Measurements from ENCODE around the gene MAPRE3.

Gene MAPRE3

DNA sequence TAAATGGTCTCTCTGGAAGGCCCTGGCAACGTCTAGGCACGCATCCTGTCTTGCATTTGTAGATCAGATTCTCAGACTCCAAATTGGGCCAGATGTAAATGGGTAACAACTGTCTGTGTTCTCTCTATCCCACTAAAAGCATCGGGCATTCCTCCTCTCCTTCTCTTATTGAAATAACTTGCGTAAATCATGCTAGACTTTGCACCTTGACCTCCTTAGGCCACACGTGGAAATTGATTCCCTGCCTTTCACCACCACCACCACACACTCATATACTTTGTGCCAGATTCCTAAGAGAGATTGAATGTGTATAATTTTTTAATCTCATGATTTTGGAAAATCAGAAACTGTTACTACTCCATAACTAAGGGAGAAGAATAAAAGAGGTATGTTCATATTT, 21.3 kb downstream of the MAPRE3 start:
- no peak for DNase-seq (ENCODE audit: low read depth)
- H3K4me3 ChIP-seq (ENCODE audit: control insufficient read depth, low read depth, low read length): no peak overlapping the region
- TF ChIP-seq, protein P1, sequence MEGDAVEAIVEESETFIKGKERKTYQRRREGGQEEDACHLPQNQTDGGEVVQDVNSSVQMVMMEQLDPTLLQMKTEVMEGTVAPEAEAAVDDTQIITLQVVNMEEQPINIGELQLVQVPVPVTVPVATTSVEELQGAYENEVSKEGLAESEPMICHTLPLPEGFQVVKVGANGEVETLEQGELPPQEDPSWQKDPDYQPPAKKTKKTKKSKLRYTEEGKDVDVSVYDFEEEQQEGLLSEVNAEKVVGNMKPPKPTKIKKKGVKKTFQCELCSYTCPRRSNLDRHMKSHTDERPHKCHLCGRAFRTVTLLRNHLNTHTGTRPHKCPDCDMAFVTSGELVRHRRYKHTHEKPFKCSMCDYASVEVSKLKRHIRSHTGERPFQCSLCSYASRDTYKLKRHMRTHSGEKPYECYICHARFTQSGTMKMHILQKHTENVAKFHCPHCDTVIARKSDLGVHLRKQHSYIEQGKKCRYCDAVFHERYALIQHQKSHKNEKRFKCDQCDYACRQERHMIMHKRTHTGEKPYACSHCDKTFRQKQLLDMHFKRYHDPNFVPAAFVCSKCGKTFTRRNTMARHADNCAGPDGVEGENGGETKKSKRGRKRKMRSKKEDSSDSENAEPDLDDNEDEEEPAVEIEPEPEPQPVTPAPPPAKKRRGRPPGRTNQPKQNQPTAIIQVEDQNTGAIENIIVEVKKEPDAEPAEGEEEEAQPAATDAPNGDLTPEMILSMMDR (IDR thresholded peaks at IDR 0.05; ENCODE audit: control insufficient read depth, insufficient read depth, low read depth, low read length, missing control alignments): no peak

DNA sequence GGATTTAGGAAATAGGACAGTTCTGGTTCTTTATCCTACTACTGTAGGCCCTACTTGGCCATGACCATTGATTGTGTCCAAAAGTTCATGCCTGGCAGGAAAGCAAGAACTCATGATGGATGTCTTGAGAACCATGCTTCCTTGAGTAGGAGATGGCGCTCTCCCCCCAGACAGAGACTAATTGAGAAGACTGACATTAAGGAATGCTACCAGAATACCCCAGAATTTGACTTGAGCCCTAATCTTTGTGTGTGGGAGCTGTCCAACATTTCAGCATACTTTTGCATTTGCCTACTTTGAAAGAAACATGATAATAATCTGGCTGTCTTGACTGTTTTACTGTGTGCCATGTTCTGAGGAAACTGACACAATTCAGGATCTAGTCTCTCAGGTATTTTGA, 23.3 kb downstream of the MAPRE3 start:
- TF ChIP-seq, protein P1 (IDR thresholded peaks at IDR 0.05; ENCODE audit: control insufficient read depth, insufficient read depth, low read depth, low read length, missing control alignments): no peak
- no peak for DNase-seq (ENCODE audit: low read depth)

DNA sequence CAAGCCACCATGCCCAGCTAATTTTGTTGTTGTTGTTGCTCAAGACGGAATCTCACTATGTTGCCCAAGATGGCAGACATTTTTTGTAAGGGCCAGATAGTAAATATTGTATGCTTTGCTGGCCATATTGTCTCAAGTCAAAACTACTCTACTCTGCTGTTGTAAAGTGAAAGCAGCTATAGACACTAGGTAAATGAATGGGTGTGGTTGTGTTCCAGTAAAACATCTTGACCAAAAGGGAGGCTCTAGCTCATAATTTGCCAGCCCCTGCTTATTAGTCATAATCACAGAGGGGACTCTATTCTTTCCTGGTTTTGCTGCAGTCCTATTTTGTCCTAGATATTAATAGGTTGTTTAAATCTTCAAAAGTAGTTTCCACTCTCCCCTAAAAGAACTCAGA, 24.5 kb downstream of the MAPRE3 start:
- TF ChIP-seq, protein P1 (IDR thresholded peaks at IDR 0.05; ENCODE audit: control insufficient read depth, insufficient read depth, low read depth, low read length, missing control alignments): no peak
- no peak for DNase-seq (ENCODE audit: low read depth)
- no peak overlapping the region for H3K4me3 ChIP-seq (ENCODE audit: control insufficient read depth, low read depth, low read length)

More for the DNA sequence above, 23.3 kb downstream of the MAPRE3 start:
- H3K4me3 ChIP-seq (ENCODE audit: control insufficient read depth, low read depth, low read length): no peak overlapping the region

DNA sequence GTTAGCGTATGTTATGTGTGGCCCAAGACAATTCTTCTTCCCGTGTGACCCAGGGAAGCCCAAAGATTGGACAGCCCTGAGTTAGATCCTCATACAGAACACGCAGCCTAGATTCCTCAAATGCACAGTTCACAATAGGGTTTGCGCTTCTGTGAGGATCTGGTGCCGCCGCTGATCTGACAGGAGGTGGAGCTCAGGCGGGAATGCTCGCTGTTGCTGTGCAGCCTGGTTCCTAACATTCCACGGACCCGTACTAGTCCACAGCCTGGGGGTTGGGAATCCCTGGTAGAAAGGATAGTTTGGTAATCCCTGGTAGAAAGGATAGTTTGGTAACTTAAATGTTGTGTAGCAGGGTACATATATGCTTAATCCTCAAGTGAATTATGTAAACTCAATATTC, 27.0 kb downstream of the MAPRE3 start:
- TF ChIP-seq, protein P1 (IDR thresholded peaks at IDR 0.05; ENCODE audit: control insufficient read depth, insufficient read depth, low read depth, low read length, missing control alignments): no peak

DNA sequence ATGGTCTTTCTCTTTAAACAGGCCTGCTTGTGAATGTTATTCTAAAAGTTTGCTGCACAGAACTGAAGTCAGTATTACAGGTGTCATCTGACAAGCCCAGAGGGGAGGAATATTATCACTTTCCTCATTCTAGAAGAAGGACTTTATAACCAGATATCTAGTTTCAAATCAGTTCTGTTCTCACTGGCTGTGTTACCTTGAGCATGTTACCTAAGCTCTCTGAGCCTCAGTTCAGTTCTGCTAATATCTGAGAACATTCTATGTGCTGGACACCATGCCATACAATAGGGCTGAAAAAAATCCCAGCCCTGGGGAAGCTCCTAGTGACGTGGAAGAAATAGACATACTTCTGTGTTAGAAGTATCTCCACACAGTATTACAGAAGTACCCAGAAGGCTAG, 27.9 kb downstream of the MAPRE3 start:
- TF ChIP-seq, protein P1 (IDR thresholded peaks at IDR 0.05; ENCODE audit: control insufficient read depth, insufficient read depth, low read depth, low read length, missing control alignments): no peak
- no peak overlapping the region for H3K4me3 ChIP-seq (ENCODE audit: control insufficient read depth, low read depth, low read length)
- DNase-seq (ENCODE audit: low read depth): no peak

More for the DNA sequence above, 27.0 kb downstream of the MAPRE3 start:
- DNase-seq (ENCODE audit: low read depth): no peak
- H3K4me3 ChIP-seq (ENCODE audit: control insufficient read depth, low read depth, low read length): no peak overlapping the region

DNA sequence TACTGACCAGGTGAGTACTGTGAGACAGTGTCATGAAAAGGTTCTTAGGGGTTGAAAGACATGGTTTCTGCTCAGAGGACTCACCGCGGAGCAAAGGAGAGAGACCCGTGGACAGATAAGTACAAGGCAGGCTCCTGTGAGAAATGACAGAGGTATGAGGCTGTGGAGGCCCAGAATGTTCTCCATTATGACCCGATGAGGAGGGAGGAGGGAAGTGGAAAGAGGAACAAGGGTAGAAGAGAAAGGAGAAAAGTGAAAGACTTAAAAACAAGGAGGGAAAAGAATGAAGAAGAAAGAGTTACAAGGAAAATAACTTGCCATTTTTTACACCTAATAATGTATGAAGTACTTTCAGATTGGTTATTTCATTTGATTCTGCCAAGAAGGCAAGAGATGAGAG, 29.8 kb downstream of the MAPRE3 start:
- no peak for DNase-seq (ENCODE audit: low read depth)
- H3K4me3 ChIP-seq (ENCODE audit: control insufficient read depth, low read depth, low read length): no peak overlapping the region
- TF ChIP-seq, protein P1 (IDR thresholded peaks at IDR 0.05; ENCODE audit: control insufficient read depth, insufficient read depth, low read depth, low read length, missing control alignments): no peak

DNA sequence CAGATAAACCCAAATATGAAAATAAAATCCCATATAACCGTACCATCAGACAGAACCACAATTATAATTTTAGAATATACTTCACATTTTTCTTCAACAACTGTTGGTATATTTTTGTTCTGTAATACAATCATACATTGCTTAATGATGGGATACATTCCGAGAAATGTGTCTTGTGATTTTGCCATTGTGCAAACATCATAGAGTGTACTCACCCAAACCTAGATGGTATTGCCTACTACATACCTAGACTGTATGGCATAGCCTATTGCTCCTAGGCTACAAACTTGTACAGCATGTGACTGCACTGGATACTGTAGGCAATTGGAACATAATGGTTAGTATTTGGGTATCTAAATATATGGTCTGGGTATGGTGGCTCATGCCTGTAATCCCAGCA, 30.6 kb downstream of the MAPRE3 start:
- TF ChIP-seq, protein P1 (IDR thresholded peaks at IDR 0.05; ENCODE audit: control insufficient read depth, insufficient read depth, low read depth, low read length, missing control alignments): no peak
- no peak overlapping the region for H3K4me3 ChIP-seq (ENCODE audit: control insufficient read depth, low read depth, low read length)
- DNase-seq (ENCODE audit: low read depth): no peak
